ENCODE results near the gene GALNT14. TPM values are rescaled to one million over a fixed set of nuclear protein-coding genes. Genes with fewer than 3 reads are reported as not detected.

Gene GALNT14
- total RNA-seq, 3 donors from 2014 or later (not counting 1 experiment from before 2014, with no cell fraction given), result 0.68 TPM; not detected in 2

DNA sequence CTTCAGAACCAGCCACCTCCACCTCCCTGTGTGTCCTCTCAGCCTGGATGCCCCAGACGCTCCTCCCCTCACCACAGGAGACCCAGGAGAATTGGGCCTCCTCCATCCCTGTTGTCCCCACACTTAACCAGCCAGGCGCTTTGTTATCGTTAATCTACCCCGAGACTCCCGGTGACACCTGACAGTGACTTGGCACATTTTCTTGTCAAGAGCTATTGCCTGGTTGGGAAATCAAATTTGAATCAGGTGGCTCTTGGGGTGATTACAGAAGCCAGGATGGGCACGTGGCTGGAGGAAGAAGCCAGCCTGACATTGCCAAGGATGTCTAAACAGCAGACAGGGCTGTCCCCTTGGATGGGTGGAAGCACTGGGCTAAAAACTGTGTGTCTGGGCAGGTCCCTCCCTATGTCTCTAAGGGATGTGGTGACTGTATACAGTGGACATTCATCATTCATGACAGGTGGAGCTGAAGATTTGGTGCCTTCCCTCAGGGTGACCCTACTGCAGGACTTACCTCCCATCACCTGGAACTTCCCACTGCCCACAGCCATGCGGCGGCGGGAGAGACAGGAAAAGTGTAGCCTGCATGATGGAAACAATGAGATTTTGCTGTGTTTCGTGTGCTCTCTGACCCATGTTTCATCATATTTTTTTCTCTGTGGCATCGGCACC is 173.8 kb downstream of the GALNT14 start:
- intact Hi-C loops (cut with micrococcal nuclease), result no loop called here
- no peak overlapping the region for H3K27ac ChIP-seq (ENCODE audit: low read length)
- Mint-ChIP-seq H3K4me3 (no peak overlapping the region), H3K9me3 (no peaks in the 10 kb centered on the region), H3K27ac (no peak overlapping the region), H3K36me3 (no peaks in the 10 kb centered on the region), H3K27me3 (ENCODE audit: low read depth in 2 of 2) (peaks cover 0 to 3% of the 10 kb centered on the region in 2 donors), H3K4me1 (no peaks in the 10 kb centered on the region)
- 79% methylated on average over 11 of the region's 11 CpGs for WGBS (ENCODE audit: insufficient coverage)
- ATAC-seq (no peak), DNase-seq (no peak)
- H3K4me1 ChIP-seq (ENCODE audit: control insufficient read depth, insufficient read depth, low read length), result no peaks in the 10 kb centered on the region
- no peak overlapping the region for H3K4me3 ChIP-seq (ENCODE audit: low read length)
- no peaks in the 10 kb centered on the region for H3K27me3 ChIP-seq (ENCODE audit: control insufficient read depth, insufficient read depth, low read length)
- TF ChIP-seq, protein P1, sequence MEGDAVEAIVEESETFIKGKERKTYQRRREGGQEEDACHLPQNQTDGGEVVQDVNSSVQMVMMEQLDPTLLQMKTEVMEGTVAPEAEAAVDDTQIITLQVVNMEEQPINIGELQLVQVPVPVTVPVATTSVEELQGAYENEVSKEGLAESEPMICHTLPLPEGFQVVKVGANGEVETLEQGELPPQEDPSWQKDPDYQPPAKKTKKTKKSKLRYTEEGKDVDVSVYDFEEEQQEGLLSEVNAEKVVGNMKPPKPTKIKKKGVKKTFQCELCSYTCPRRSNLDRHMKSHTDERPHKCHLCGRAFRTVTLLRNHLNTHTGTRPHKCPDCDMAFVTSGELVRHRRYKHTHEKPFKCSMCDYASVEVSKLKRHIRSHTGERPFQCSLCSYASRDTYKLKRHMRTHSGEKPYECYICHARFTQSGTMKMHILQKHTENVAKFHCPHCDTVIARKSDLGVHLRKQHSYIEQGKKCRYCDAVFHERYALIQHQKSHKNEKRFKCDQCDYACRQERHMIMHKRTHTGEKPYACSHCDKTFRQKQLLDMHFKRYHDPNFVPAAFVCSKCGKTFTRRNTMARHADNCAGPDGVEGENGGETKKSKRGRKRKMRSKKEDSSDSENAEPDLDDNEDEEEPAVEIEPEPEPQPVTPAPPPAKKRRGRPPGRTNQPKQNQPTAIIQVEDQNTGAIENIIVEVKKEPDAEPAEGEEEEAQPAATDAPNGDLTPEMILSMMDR (IDR thresholded peaks at IDR 0.05), result no peak
- no peaks in the 10 kb centered on the region for H3K36me3 ChIP-seq (ENCODE audit: control insufficient read depth, insufficient read depth, low read length)
- no peaks in the 10 kb centered on the region for H3K9me3 ChIP-seq (ENCODE audit: control insufficient read depth, insufficient read depth, low read length)

DNA sequence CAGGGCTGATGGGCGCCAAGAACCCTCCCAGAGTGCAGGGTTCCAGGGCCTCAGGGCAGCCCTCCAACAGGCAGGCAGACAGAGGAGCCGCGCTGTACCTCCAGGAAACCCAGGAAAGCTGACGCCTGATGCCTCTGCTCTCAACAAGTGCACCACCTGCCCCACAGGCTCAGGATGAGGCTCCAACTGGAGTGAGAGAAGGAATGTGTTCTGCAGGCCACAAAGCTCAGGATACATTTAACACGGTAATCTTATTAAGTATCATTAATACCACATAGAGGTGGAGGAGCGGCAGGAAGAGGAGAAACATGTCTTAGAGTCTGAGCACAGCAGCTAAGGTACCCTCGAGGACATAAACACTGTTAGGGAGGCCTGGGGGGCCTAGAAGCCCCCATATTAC is 175.1 kb downstream of the GALNT14 start:
- H3K4me3 ChIP-seq (ENCODE audit: low read length), result no peak overlapping the region
- Mint-ChIP-seq H3K4me1 (no peaks in the 10 kb centered on the region), H3K27me3 (ENCODE audit: low read depth in 2 of 2) (peaks cover 0 to 3% of the 10 kb centered on the region in 2 donors), H3K36me3 (no peaks in the 10 kb centered on the region), H3K27ac (no peak overlapping the region), H3K9me3 (no peaks in the 10 kb centered on the region), H3K4me3 (no peak overlapping the region)
- H3K27me3 ChIP-seq (ENCODE audit: control insufficient read depth, insufficient read depth, low read length), result no peaks in the 10 kb centered on the region
- TF ChIP-seq, protein P1 (IDR thresholded peaks at IDR 0.05), result no peak
- 89% methylated on average over 5 of the region's 7 CpGs for WGBS (ENCODE audit: insufficient coverage)
- no peak for DNase-seq
- intact Hi-C loops (cut with micrococcal nuclease), result no loop called here
- ATAC-seq, result no peak
- no peak overlapping the region for H3K27ac ChIP-seq (ENCODE audit: low read length)
- H3K9me3 ChIP-seq (ENCODE audit: control insufficient read depth, insufficient read depth, low read length), result no peaks in the 10 kb centered on the region
- H3K4me1 ChIP-seq (ENCODE audit: control insufficient read depth, insufficient read depth, low read length), result no peaks in the 10 kb centered on the region
- H3K36me3 ChIP-seq (ENCODE audit: control insufficient read depth, insufficient read depth, low read length), result no peaks in the 10 kb centered on the region

DNA sequence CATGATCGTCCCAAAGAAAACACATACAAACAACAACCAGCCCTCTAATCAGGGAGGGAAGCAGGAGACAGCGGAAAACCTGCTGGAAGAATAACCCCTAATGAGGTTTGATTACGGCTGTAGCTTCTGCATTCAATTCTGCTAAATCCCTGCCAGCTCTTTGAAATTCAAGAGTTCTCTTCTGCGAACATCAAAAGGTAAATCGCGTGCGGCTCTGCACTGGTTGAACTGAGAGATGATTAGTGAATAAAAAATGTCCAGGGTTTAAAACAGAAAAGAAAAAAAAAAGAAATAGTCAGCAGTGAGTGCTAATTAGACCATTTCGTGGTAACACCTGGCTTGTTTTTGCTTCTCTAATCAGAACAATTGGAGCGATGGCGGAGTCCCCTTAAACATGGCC is 178.0 kb downstream of the GALNT14 start:
- 85% methylated on average over 9 of the region's 10 CpGs for WGBS (ENCODE audit: insufficient coverage)
- H3K36me3 ChIP-seq (ENCODE audit: control insufficient read depth, insufficient read depth, low read length), result no peaks in the 10 kb centered on the region

More for the DNA sequence above, 178.0 kb downstream of the GALNT14 start:
- no peak overlapping the region for H3K4me3 ChIP-seq (ENCODE audit: low read length)
- no peaks in the 10 kb centered on the region for H3K36me3 Mint-ChIP-seq
- TF ChIP-seq, protein P1 (IDR thresholded peaks at IDR 0.05), result no peak
- no peak for ATAC-seq
- H3K4me1 Mint-ChIP-seq, result no peaks in the 10 kb centered on the region
- H3K27ac ChIP-seq (ENCODE audit: low read length), result no peak overlapping the region
- H3K9me3 Mint-ChIP-seq, result no peaks in the 10 kb centered on the region
- DNase-seq, result no peak
- intact Hi-C loops (cut with micrococcal nuclease), result no loop called here
- H3K27ac Mint-ChIP-seq, result no peak overlapping the region
- H3K27me3 ChIP-seq (ENCODE audit: control insufficient read depth, insufficient read depth, low read length), result no peaks in the 10 kb centered on the region
- peaks cover 0 to 3% of the 10 kb centered on the region in 2 donors for H3K27me3 Mint-ChIP-seq (ENCODE audit: low read depth in 2 of 2)
- no peaks in the 10 kb centered on the region for H3K4me1 ChIP-seq (ENCODE audit: control insufficient read depth, insufficient read depth, low read length)
- H3K4me3 Mint-ChIP-seq, result no peak overlapping the region
- no peaks in the 10 kb centered on the region for H3K9me3 ChIP-seq (ENCODE audit: control insufficient read depth, insufficient read depth, low read length)
